Measurements from ENCODE around the gene PCDHGA2.
"Not testable (repeated sequence)": the region's sequence is repeated elsewhere in the genome, so short reads cannot be mapped to it uniquely, and the experiment has no call there.

PCDHGA2 gene

GRCh38 chr5:141383345-141383744 lies 44.8 kb downstream of the PCDHGA2 start:
- no peak for DNase-seq

- no peak for DNase-seq
Measured at GRCh38 chr5:141384471-141385267, 46.1 kb downstream of the PCDHGA2 start.

- DNase-seq: not testable (repeated sequence)
Measured at GRCh38 chr5:141387557-141388311, 49.2 kb downstream of the PCDHGA2 start, which contains the start of gene PCDHGB4. PCDHGB4 (plus strand) TSS chr5:141387698; CDS start chr5:141387885, 187 bp downstream.

GRCh38 chr5:141388661-141389060 lies 50.1 kb downstream of the PCDHGA2 start:
- DNase-seq: no peak

GRCh38 chr5:141389153-141390042 lies 50.8 kb downstream of the PCDHGA2 start:
- no peak for DNase-seq

- DNase-seq: no peak
Measured at GRCh38 chr5:141392429-141393198, 54.1 kb downstream of the PCDHGA2 start, which contains the start of gene PCDHGA8. PCDHGA8 (plus strand) TSS chr5:141392633; CDS start chr5:141392814, 181 bp downstream.
